GM21367 (cell line): ENCODE measurements around the gene PITX3.

Experiments used
- ATAC-seq: cut with Tn5 transposase; IDR thresholded peaks from one replicate; pipeline ENCODE4 v1.9.1; 2021; ENCODE audit not compliant: unreplicated experiment

Gene PITX3

DNA sequence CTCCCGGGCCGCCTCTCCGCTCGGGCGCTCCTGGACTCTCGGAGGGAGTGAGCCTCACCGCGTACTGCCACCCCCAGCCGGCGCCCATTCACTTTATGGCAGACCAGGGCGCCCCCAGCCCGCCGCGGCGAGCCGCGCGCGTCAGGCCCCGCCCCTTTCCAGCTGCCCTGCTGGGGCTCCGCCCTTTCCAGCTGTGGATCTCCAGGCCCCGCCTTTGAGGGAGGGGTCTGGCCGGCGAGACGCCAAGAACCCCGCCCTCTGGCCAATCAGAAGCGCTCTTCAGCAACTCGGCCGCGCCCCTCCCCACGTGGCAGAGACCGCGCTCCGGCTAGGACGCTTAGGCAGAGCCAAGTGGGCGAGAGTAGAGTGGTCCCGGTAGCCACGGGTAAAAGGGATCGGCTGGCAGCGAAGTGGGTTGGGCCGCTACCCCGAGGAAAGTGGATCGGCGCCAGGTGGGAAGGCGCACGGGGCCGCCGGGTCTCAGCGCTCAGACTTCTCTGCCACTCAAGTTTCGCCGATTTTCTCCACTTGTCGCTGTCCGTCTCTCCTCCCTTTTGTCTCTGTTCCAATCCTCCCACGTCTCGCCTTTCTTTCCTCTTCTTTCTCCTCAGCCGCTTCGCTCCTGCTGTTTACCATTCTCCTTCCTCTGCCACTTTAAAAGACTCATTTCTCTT lies at the start of gene PITX3:
Gene PITX3 (minus strand): TSS at position 69 of the 674 bp plus-strand sequence. CDS start 9,432 bp downstream, outside the sequence.
- peak; percentile 30 for ATAC-seq

DNA sequence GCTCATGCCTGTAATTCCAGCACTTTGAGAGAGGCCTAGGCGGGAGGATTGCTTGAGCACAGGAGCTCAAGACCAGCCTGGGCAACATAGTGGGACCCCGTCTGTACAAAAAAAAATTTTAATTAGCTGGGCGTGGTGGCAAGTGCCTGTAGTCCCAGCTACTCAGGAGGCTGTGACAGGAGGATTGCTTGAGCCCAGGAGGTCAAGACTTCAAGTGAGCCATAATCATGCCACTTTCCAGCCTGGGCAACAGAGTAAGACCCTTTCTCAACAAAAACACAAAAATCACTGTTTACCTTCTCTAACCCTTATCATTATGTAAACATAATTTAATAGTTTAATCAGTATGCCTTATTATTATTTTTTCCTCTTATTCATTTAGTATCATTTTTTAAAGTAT lies 48.5 kb upstream of the PITX3 start:
- no peak for ATAC-seq

DNA sequence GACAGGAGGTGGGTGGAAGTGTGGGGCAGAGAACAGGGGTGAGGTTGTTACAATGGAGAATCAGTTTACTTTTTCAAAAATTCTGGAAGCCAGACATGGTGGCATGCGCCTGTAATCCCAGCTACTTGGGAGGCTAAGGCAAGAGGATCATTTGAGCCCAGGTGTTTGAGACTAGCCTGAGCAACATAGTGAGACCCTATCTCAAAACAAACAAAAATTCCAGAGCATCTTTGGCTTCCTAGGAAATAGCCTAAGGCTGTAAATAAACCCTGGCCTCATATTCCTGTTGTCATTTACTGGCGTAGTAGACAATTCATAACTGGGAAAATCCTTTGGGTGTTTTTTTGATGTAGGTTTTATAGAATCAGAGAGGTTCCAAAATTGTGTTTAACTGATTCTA lies 48.0 kb upstream of the PITX3 start:
- no peak for ATAC-seq

- ATAC-seq = no peak
Observed at GRCh38 chr10:102287991-102288390, 46.7 kb upstream of the PITX3 start.

- no peak for ATAC-seq
Observed at GRCh38 chr10:102287538-102287937, 46.2 kb upstream of the PITX3 start.

DNA sequence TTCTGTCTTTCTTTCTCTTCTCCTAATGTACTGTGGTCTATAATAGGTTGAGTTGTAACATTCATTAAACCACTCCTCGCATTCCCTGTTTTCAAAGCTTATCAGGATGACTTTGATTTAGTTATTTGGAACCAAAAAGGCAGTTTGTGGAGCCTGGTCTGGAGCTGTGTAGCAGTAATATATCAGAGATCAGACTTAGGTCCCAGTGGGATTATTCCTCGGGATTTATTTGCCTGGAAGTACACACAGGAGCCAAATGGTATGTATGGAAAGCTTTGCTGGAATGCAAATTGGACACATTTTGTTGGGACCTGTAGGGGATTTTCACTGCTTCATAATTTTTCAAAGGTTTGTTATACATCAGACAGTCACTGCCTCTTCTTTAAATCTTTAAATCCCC lies 44.9 kb upstream of the PITX3 start:
- no peak for ATAC-seq

DNA sequence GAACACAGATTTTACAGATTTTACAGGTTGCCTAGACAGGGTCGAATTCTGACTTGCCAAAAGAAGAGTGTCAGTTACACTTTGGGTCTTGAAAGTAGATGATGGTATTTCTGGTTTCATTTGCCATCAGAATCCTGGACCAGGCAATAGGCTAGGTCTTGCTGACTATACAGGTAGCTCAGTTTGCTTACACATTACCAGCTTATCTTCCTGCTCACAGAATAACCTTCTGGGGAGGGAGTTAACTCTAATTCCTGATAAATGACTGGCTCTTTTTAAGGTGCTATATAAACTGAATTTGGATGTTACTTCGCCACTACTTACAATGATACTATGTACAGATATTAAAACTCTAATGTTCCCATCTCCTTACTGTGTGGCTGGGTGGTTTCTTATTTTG lies 43.8 kb upstream of the PITX3 start:
- no peak for ATAC-seq

- no peak for ATAC-seq
Observed at GRCh38 chr10:102284531-102284930, 43.2 kb upstream of the PITX3 start.

- no peak for ATAC-seq
Observed at GRCh38 chr10:102283890-102284289, 42.6 kb upstream of the PITX3 start.

DNA sequence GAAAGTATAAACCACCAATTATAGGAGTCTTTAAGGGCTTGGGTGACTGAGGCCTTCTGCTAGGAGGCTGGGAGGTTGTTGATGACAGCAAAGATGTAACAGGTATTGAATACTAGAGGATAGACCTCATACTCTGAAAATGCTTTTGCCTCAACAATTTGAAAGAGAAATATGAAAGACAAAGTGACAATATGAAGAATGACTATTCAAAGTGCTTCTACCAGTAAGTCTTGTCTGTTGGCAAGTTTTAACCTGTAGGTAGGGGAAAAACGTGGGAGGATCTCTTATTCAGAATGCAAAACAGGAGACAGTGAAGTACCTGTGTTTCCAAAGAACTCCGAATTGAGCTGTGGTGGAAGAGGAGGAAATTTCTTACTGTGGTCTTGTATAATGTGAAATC lies 42.2 kb upstream of the PITX3 start:
- no peak for ATAC-seq

GRCh38 chr10:102281102-102281487 lies 39.8 kb upstream of the PITX3 start:
- no peak for ATAC-seq

DNA sequence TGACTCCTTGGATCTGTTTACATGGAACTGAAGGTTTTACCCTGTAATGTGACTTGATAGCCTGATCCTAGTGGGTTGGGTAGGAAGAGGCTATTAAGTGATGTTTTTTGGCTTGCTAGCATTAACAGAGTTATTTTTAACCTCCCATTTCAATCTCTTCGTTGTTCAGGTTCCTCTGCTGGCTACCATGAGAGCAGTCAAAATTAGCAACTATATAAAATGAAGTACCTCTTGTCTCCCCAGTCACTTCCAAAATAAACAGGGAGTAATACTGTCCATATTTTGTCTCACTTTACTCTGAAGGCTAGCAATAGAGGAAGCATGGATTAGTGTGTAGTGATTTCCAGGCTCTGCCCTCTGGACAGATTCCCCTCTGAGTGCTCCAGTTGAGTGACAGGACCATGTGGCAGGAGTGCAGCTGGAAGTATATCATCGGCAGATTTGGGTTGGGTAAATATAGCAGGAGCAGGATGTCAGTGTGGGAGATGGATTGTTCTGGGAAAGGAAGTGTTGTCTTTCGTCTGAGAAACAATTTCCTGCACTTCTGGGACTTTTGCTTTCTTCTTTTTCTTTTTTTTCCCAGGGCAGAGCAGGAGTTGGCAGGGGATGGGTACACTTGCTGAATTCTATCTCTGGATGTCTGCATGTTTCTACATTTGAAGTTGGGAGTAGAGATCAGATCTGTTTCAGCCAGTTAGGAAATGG lies 39.2 kb upstream of the PITX3 start:
- ATAC-seq = no peak

DNA sequence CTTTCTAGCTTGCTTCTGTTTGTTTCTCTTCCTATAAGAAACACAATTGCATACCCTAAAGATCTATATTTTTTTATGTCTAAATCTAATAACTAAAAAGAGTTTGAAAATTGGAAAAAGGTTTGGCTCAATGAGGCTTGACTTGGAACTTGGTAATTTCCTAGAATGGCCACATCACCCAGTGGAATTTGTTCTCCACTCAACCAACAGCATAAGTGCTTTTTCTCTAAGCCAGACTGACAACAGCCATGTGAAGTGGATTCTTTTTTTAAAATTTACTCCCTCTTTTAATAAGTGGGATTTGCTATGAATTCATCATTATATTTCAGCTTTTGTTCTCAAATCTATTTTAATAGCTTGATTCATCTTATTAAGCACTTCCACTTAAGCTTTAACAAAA lies 37.8 kb upstream of the PITX3 start:
- no peak for ATAC-seq

DNA sequence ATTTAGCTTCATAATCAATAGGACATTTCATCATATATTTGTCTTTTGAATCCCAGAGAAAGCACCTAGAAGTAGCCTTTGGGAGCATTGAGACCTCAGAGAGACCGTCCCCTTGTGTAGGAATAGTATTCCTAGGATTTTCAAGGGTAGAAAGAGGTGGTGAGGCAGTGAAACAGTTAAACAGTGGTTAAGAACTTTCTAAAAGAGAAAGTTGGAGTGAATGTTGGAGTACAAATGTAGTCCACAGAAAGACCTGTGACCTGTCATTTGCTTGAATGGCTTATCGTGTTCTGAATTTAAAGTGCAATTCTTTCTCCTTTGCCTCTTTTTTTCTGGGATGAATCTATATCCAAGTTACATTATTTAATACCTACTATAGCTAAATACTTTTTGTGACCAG lies 34.0 kb upstream of the PITX3 start:
- no peak for ATAC-seq

- no peak for ATAC-seq
Observed at GRCh38 chr10:102274062-102274461, 32.8 kb upstream of the PITX3 start.

GRCh38 chr10:102269017-102269416 lies 27.7 kb upstream of the PITX3 start:
- no peak for ATAC-seq

GRCh38 chr10:102268375-102268888 lies 27.1 kb upstream of the PITX3 start:
- no peak for ATAC-seq

DNA sequence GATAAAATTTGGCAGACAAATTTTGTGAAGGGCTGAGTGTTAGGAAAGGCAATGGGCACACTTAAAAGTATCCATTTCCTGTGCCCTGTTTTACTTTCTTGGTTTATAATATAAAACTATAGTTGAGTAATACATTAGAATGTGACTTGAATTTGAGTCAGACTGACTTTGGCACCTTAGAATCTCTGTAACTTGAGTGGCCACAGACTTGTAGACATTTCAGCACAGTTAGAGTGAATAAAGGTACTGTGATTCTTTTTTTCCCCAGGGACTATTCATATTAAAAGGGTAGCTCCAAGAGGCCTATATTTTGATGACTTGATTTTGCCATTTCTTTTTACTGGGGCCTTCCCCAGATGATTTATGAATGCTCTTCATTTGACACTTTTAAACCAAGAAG lies 26.4 kb upstream of the PITX3 start:
- no peak for ATAC-seq

GRCh38 chr10:102266670-102267069 lies 25.4 kb upstream of the PITX3 start:
- no peak for ATAC-seq

DNA sequence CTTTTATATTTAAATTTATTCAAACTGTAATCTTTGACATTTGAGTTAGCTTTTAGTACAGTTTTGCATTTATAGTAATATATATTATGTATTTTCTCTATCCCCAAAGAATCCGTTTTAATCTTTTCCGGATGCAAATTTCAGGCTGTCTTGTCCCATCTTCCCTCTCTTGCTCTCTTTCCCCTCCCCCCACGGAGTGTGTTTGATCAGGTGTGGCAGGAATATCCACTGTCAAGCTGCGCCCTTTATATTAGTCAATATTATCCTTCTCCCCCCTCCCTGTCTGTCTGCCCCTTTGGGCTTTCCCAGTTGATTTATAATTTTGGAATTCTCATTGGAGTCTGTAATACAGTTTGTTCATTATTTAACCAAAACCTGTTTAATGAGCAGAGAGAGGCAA lies 23.1 kb upstream of the PITX3 start:
- ATAC-seq = no peak

DNA sequence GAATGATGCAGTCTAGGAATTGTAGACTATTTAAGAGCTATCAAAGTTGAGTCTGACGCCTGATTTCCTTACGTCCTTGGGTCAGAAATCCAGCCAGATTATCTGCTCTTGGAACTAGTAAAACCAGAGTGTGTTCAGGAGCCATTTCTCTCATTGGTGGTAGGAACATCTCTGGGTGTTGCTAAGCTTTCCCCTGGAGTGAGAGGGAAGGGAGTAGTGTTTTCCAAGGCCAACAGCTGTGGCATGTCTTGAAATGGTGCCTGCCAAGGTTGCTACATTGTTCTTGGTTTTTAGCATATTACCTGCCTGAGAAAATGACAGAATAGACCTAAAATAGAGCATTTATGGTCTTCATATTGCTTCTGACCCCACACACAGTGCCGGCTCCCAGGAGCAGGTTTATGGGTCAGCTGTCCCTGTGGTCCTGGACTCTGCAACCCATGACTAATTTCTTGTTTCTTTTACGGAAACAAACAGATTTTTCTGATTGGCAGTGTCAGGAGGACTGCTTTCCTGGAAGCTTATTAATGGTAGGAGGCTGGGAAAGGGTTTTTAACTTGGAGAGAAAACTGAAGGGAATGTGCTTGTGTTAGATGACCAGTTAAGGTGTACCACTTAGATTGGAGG lies 21.5 kb upstream of the PITX3 start:
- no peak for ATAC-seq

DNA sequence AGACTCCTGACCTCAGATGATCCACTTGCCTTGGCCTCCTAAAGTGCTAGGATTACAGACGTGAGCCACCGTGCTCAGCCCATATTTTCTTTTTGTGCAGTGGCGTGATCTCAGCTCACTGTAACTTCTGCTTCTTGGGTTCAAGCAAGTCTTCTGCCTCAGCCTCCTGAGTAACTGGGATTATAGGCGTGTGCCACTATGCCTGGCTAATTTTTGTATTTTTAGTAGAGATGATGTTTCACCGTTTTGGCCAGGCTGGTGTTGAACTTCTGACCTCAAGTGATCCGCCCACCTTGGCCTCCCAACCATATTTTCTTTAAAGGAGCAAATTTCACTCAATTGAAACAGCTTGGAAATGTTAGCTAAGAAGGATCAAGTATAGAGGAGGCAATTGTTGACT lies 20.5 kb upstream of the PITX3 start:
- no peak for ATAC-seq
